ENCODE measurements around the gene NR1H4. TPM values are rescaled to one million over a fixed set of nuclear protein-coding genes. Genes with fewer than 3 reads are reported as not detected.

Gene NR1H4
- total RNA-seq, 1 experiment from 2014 or later = not detected

DNA sequence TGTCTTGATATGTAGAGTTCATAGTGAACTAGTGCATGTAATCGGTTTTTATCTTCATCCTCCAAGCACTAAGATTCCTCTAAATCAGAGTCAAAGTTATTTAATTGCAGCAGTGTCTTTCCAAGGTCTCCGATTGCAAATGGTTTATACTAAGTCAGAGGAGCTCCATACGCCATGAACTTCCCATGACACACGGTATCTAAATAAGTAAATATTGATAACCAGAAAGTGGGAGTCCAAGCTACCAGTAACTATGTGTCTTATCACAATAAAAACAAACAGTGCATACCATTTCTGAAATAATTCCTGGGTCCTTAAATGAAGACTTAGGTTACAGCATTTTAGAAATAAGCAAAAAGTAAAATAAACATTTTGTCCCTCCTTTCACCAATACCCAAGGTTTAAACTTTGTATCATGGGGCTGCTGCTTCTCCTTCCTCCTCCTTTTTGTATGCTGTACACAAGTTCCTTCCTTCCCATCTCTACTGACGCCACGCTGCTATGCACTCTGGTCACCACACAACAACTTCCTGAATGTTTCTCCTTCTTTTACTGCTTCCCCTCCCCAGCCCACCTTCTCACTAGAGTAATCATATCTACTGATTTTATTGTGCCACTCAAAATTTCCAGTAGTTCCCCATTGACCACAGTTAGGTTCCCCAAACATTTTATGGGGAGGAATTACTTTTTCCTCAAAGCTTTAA lies 10.7 kb downstream of the NR1H4 start:
- no peak overlapping the region for H3K27ac Mint-ChIP-seq
- ChIA-PET CTCF (no interaction called here), POLR2A (no interaction called here)
- H3K4me1 Mint-ChIP-seq = peaks cover 8% of the 10 kb centered on the region
- ATAC-seq (no peak), DNase-seq (ENCODE audit: low spot score) (no peak)
- TF ChIP-seq ZNF263 (CRISPR knock-in tag; IDR thresholded peaks at IDR 0.05; ENCODE audit: low read depth) (no peak), PRRX2 (CRISPR knock-in tag; IDR thresholded peaks at IDR 0.05) (no peak), GTF2I (CRISPR knock-in tag; conservative IDR thresholded peaks at IDR 0.05) (no peak), NR1H2 (CRISPR knock-in tag; IDR thresholded peaks at IDR 0.05) (no peak)
- H3K9me3 Mint-ChIP-seq = peaks cover 4% of the 10 kb centered on the region
- H3K4me3 Mint-ChIP-seq = no peak overlapping the region
- H3K27me3 Mint-ChIP-seq (ENCODE audit: low read depth) = no peaks in the 10 kb centered on the region
- peaks cover 3% of the 10 kb centered on the region; the same call in 1 of the 2 replicates for H3K36me3 Mint-ChIP-seq

DNA sequence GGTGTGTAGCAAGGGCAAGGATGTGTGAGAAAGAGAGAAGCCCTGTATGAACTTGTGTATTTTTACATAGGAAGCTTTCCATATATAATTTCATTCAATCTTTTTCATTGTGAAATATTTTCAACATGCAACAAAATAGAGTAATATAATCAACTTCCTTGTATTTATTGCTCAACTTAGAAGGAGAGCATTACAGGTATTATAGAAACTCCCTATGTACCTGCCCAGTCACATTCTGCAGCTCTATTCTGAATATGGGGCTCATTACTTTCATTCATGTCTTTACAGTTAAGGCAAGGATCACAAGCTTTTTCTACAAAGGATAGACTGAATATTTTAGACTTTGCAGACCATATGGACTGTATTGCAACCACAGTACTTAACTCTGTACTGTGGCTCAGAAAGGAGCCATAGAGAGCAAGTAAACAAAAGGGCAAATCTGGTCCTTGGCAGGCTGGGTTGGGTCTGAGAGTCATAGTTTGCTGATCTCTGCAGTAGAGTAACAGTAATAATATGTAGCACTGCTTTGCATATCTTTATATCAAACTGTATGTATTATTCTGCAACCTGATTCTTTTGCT lies 11.3 kb downstream of the NR1H4 start:
- Mint-ChIP-seq H3K4me3 (no peak overlapping the region), H3K27ac (no peak overlapping the region), H3K9me3 (peaks cover 4% of the 10 kb centered on the region), H3K4me1 (peaks cover 8% of the 10 kb centered on the region), H3K27me3 (ENCODE audit: low read depth) (no peaks in the 10 kb centered on the region), H3K36me3 (peaks cover 3% of the 10 kb centered on the region; the same call in 1 of the 2 replicates)
- POLR2A ChIA-PET = no interaction called here
- DNase-seq (ENCODE audit: low spot score) = no peak
- ATAC-seq = no peak
- TF ChIP-seq ZNF232 (CRISPR knock-in tag; IDR thresholded peaks at IDR 0.05) (no peak), TCF7 (CRISPR knock-in tag; IDR thresholded peaks at IDR 0.05; ENCODE audit: low read depth) (no peak), OVOL2 (CRISPR knock-in tag; IDR thresholded peaks at IDR 0.05; ENCODE audit: borderline replicate concordance) (no peak), HMGA2 (CRISPR knock-in tag; IDR thresholded peaks at IDR 0.05) (no peak), NFYB (CRISPR knock-in tag; conservative IDR thresholded peaks at IDR 0.05; ENCODE audit: low read depth) (no peak), ATF1 (CRISPR knock-in tag; IDR thresholded peaks at IDR 0.05) (no peak), SMAD3 (CRISPR knock-in tag; IDR thresholded peaks at IDR 0.05; ENCODE audit: borderline replicate concordance) (no peak)
- TF ChIP-seq, protein P1, sequence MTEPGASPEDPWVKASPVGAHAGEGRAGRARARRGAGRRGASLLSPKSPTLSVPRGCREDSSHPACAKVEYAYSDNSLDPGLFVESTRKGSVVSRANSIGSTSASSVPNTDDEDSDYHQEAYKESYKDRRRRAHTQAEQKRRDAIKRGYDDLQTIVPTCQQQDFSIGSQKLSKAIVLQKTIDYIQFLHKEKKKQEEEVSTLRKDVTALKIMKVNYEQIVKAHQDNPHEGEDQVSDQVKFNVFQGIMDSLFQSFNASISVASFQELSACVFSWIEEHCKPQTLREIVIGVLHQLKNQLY (CRISPR knock-in tag; IDR thresholded peaks at IDR 0.05) = no peak
- CTCF ChIA-PET = no interaction called here

DNA sequence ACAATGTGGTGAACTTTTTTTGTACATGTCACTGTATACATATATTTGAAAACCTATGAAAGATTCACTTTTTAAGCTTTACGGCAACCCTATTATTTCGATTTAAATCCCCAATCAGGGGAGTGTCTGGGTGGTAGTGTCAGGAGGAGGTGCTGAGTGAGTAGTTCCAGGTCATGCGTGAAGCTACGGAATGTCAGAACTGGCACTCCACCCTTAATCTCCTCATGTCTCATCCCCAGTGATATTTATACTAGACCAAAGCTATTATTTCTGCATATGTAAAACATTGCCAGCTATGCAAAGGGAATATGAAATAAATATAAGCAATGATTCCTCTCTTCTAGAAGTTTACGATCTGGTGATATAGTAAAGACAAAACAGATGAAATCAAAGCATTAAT lies 12.3 kb downstream of the NR1H4 start:
- POLR2A ChIA-PET = no interaction called here
- H3K27ac Mint-ChIP-seq = no peak overlapping the region

DNA sequence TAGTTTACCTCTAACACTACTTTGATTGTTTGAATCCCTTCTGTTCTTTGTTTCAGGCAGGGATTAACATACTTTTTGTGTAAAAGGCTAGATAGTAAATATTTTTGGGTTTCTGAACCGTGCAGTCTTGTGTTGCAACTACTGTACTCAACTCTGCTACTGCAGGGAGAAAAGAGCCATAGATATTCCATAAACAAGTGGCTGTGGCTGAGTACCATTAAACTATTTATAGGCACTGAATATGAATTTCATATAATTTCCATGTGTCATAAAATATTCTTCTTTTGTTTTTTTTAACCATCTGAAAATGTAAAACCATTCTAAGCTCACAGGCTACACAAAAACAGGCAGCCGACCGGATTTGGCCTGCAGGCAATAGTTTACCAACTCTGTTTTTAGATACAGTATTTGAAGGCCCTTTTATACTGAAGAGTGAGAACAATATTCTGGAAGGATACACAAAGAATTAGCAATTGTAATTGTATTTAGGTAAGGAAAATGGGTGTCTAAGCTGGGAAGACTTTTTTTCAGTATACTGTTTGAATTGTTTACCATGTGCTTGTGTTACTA lies 15.7 kb downstream of the NR1H4 start:
- CTCF ChIA-PET = no interaction called here
- DNase-seq (ENCODE audit: low spot score) (no peak), ATAC-seq (no peak)
- H3K9me3 Mint-ChIP-seq = no peaks in the 10 kb centered on the region
- H3K36me3 Mint-ChIP-seq = no peaks in the 10 kb centered on the region
- H3K27me3 Mint-ChIP-seq (ENCODE audit: low read depth) = no peaks in the 10 kb centered on the region
- peaks cover 10% of the 10 kb centered on the region for H3K4me1 Mint-ChIP-seq
- no peak overlapping the region for H3K4me3 Mint-ChIP-seq
- POLR2A ChIA-PET = no interaction called here
- no peak overlapping the region for H3K27ac Mint-ChIP-seq
- TF ChIP-seq PREB (CRISPR knock-in tag; IDR thresholded peaks at IDR 0.05; ENCODE audit: borderline replicate concordance) (no peak), TCF7 (CRISPR knock-in tag; IDR thresholded peaks at IDR 0.05; ENCODE audit: low read depth) (no peak), ERG (CRISPR knock-in tag; IDR thresholded peaks at IDR 0.05) (no peak), ZSCAN18 (CRISPR knock-in tag; IDR thresholded peaks at IDR 0.05) (no peak), NR3C1 (CRISPR knock-in tag; conservative IDR thresholded peaks at IDR 0.05; ENCODE audit: low read depth) (no peak), TEAD4 (CRISPR knock-in tag; IDR thresholded peaks at IDR 0.05) (no peak), TP53 (CRISPR knock-in tag; IDR thresholded peaks at IDR 0.05) (no peak), RELA (CRISPR knock-in tag; IDR thresholded peaks at IDR 0.05; ENCODE audit: borderline replicate concordance) (no peak), SMAD3 (CRISPR knock-in tag; IDR thresholded peaks at IDR 0.05; ENCODE audit: borderline replicate concordance) (no peak), ZNF263 (CRISPR knock-in tag; IDR thresholded peaks at IDR 0.05; ENCODE audit: low read depth) (no peak), SMAD4 (CRISPR knock-in tag; IDR thresholded peaks at IDR 0.05) (no peak)
- TF ChIP-seq, protein P2, sequence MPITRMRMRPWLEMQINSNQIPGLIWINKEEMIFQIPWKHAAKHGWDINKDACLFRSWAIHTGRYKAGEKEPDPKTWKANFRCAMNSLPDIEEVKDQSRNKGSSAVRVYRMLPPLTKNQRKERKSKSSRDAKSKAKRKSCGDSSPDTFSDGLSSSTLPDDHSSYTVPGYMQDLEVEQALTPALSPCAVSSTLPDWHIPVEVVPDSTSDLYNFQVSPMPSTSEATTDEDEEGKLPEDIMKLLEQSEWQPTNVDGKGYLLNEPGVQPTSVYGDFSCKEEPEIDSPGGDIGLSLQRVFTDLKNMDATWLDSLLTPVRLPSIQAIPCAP (CRISPR knock-in tag; IDR thresholded peaks at IDR 0.05) = no peak

More for the DNA sequence above, 12.3 kb downstream of the NR1H4 start:
- Mint-ChIP-seq H3K27me3 (ENCODE audit: low read depth) (no peaks in the 10 kb centered on the region), H3K9me3 (peaks cover 3% of the 10 kb centered on the region), H3K36me3 (peaks cover 3% of the 10 kb centered on the region; the same call in 1 of the 2 replicates), H3K4me3 (no peak overlapping the region), H3K4me1 (peaks cover 8% of the 10 kb centered on the region)
- no peak for TF ChIP-seq ZNF423 (CRISPR knock-in tag; IDR thresholded peaks at IDR 0.05)
- DNase-seq (ENCODE audit: low spot score) (no peak), ATAC-seq (no peak)
- CTCF ChIA-PET = no interaction called here

Measured in WTC11 (cell line).